Caki2 (cell line): ENCODE results near the gene CPNE4. TPM values are rescaled to one million over a fixed set of nuclear protein-coding genes. Genes with fewer than 3 reads are reported as not detected.
A peak's percentile ranks its signal among the peaks of the same experiment; 100 is the strongest.

Source experiments
- DNase-seq: peaks from one replicate; pipeline ENCODE4 v3.0.0-alpha.2; 2015; ENCODE audit warnings: low read depth
- in situ Hi-C: cut with HindIII; loops from 2 replicates; pipeline ENCODE4 v1.10.0; 2016; ENCODE audit warnings: low sequenced_read_pairs, low pct_unique_long_range_greater_than_20kb, mixed read lengths
- total RNA-seq: library from RNA; depleted of rRNA; stranded (reverse); fragments of >200 nt; shearing (Covaris generic); gene quantifications from 2 replicates; pipeline ENCODE4 v1.2.3, GENCODE V29; 2014; ENCODE audit warnings: low replicate concordance

The CPNE4 gene
- total RNA-seq, 1 experiment from 2014 or later, result 0.27 TPM

GRCh38 chr3:131616719-131617118 is 418.1 kb downstream of the CPNE4 start:
- no peak for DNase-seq
- in situ Hi-C loops, result no loop called here

- in situ Hi-C loops, result no loop called here
- DNase-seq, result no peak
These were observed 422.1 kb downstream of the CPNE4 start for GRCh38 chr3:131612745-131613144.

DNA sequence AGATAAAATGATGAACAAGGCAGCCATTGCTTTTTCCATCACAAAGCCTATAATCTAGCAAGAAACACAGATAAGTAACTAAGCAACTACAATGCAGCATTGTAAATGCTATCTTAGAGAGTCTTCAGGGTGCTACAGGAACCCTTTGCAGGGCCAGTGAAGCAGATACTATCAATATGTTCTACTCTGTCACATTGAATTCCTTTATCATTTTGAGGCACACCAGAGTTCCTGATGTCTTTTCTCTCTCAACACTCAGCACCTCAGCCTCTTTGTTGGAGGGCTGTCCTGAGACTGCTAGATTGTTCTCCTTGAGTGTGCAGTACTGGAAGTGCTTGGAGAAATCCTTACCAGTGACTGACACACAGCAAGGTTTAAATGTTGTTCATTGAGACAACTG is 424.6 kb downstream of the CPNE4 start:
- in situ Hi-C loops, result no loop called here
- no peak for DNase-seq

DNA sequence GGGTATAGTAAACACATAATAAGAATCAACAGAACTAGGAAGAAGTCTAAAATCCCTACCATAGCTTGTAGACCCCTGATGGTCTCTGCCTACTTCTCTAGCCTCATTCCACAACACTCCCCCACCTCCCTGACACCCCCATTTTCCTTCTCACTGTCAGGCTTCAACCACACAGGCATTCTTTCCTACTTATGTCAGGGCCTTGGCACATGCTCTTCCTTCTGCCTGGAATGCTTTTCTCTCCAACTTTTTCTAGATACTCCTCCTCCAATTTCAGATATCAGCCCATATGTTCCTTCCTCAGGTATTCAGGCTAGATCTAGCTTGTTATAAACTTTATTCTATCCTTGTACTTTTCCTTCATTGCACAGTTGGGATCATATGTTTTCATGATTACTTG is 426.1 kb downstream of the CPNE4 start:
- in situ Hi-C loops, result no loop called here
- no peak for DNase-seq

DNA sequence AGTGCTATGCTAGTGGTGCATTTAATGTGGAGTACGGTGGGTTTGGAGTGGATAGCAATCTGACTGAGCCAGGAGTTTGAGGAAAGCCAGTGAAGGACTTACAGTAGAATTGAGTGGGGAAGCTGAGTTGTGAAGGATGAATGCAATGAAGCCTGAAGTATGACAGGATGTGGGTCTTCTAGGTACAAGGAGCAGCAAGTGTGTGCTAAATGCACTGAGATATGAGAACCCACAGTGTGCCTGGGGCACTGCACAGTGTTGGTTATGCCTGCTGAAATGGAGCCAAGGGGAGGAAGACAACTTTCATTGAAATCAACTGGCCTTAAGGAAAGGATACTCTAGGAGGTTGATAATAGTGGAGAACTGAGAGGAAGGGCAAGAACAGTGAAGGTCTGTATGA is 426.5 kb downstream of the CPNE4 start:
- in situ Hi-C loops, result no loop called here

GRCh38 chr3:131605916-131606315 is 428.9 kb downstream of the CPNE4 start:
- DNase-seq, result no peak
- in situ Hi-C loops, result no loop called here

More for the DNA sequence above, 426.5 kb downstream of the CPNE4 start:
- no peak for DNase-seq

- in situ Hi-C loops, result no loop called here
- DNase-seq, result peak; percentile 90
These were observed 432.6 kb downstream of the CPNE4 start for GRCh38 chr3:131602011-131602779.

DNA sequence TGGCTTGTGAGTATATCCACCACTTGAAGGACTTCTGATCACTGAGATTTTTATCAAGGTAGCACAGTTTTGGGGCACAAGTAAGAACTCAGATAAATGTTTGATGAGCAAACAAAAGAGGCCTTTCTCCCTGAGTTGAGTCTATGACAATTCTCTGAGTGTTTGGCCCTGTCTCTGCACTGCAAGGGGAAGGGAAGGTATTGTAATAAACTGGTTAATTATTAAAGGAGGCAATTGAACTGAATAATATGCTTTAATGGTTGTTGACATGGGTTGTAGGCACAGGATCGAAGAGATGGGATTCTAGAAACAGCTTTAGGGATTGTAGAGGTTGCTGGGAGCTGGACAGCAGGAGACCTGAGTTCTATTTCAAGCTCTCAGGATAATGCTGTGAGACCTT is 437.0 kb downstream of the CPNE4 start:
- in situ Hi-C loops, result no loop called here
- peak; percentile 41 for DNase-seq

- DNase-seq, result no peak
These were observed 437.9 kb downstream of the CPNE4 start for GRCh38 chr3:131596884-131597283.

GRCh38 chr3:131591394-131592014 is 443.3 kb downstream of the CPNE4 start:
- in situ Hi-C loops, result no loop called here
- peak; percentile 48 for DNase-seq

More at GRCh38 chr3:131596884-131597283, 437.9 kb downstream of the CPNE4 start:
- in situ Hi-C loops, result no loop called here

GRCh38 chr3:131586277-131586676 is 448.5 kb downstream of the CPNE4 start:
- in situ Hi-C loops, result no loop called here
- DNase-seq, result no peak

- no peak for DNase-seq
- in situ Hi-C loops, result no loop called here
These were observed 452.4 kb downstream of the CPNE4 start for GRCh38 chr3:131582438-131582837.

- in situ Hi-C loops, result no loop called here
- DNase-seq, result no peak
These were observed 466.4 kb downstream of the CPNE4 start for GRCh38 chr3:131568460-131568859.

DNA sequence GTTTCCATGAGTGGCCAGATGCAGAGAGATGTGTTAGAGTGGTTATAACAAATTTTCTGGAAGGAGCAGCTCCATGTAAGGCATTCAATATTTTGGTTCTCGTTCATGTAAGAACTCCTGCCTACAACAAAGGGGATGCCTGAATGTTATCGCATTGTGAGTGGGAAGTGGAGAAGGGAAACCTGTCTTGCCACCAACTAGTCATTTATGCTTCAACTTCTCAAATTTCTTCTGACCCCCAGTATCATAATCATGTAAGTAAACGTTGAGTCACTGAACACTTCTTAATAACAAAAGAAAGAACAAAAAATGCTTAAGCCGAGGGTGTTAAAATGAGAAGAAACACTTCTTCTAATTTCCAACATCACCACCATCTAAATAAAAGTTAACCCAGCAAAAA is 470.0 kb downstream of the CPNE4 start:
- in situ Hi-C loops, result no loop called here
- no peak for DNase-seq

GRCh38 chr3:131561511-131561910 is 473.3 kb downstream of the CPNE4 start:
- DNase-seq, result no peak
- in situ Hi-C loops, result no loop called here

GRCh38 chr3:131560795-131561194 is 474.0 kb downstream of the CPNE4 start:
- DNase-seq, result no peak
- in situ Hi-C loops, result no loop called here

- peak; percentile 26 for DNase-seq
- in situ Hi-C loops, result no loop called here
These were observed 479.4 kb downstream of the CPNE4 start for GRCh38 chr3:131555456-131555855.

DNA sequence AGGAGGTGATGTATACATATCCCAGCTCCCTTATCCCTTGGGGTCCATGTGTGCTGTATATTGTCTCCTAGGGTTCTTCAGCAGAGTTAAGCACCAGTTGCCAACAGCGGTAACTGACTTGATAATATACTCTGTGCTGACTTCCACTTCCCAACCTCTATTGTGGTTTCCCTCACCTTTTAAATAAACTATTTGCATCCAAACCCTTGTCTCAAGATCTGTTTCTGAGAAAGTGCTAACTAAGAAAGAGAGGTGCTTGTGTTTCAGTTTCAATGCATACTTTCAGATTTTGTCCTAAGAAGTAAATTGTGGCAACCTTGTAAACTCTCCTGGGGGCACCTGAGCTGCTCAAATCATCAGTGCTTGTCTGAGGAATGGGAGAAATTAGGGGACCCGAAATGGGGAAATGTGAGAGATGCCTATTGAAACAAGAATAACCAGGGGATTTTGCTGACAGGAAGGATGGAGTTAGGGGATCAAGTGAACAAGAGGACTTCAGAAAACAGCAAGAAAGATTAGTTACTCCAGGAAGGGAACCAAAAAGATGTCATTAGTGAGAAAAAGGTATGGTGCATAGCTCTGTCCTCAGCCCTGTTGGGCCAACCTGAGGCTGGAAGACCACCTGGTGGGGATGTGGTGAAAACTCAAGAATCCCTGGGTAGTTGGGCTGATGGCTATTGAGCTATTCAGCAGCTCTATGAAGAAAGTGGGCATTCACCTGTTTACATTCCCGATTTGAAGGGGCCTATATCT is 481.1 kb downstream of the CPNE4 start:
- DNase-seq, result no peak
- in situ Hi-C loops, result no loop called here

GRCh38 chr3:131551761-131552160 is 483.1 kb downstream of the CPNE4 start:
- in situ Hi-C loops, result no loop called here
- no peak for DNase-seq
